Panc1 (cell line): ENCODE measurements around the gene ADAM12.

Experiments used
- CTCF ChIP-seq: fragments of 450-650 bp; IDR thresholded peaks from 2 replicates; pipeline ENCODE4 v1.5.1; 2017; ENCODE audit warnings: mild to moderate bottlenecking
- REST ChIP-seq, 2 experiments: IDR thresholded peaks; 2 replicates each; pipeline ENCODE4 v1.6.1; 2011 to 2012; ENCODE audit warnings: low read depth in 2 of 2, control low read depth in 1 of 2, low read length in 1 of 2, mild to moderate bottlenecking in 1 of 2, moderate library complexity in 1 of 2; ENCODE audit not compliant: insufficient read depth in 1 of 2

- TF ChIP-seq CTCF (no peak), REST (IDR thresholded peaks at IDR 0.05; ENCODE audit: insufficient read depth in 1 of 2, low read depth in 2 of 2, low read length in 1 of 2) (no peak)
These were observed 263.5 kb downstream of the ADAM12 start for GRCh38 chr10:126124668-126125349.
